A549 (cell line): ENCODE measurements around the gene TBC1D10A.

ENCODE experiments used
- CBX2 ChIP-seq: fragments of 200-600 bp; sonication (generic); IDR thresholded peaks from 2 replicates; pipeline ENCODE4 v1.6.1; 2016; ENCODE audit warnings: low read depth, mild to moderate bottlenecking, borderline replicate concordance
- CTCF ChIP-seq: fragments of >200 bp; sonication (Bioruptor Twin); formaldehyde crosslinking; IDR thresholded peaks from 3 replicates; pipeline ENCODE4 v1.5.1; 2016
- FOSL2 ChIP-seq, 2 experiments: fragments of 450-650 bp in 1 of 2; fragments of >200 bp in 1 of 2; sonication (Bioruptor Twin) in 1 of 2; formaldehyde crosslinking; IDR thresholded peaks; 2 replicates each; pipeline versions ENCODE4 v1.5.0 to v1.6.1; 2016 to 2020; ENCODE audit warnings: mild to moderate bottlenecking in 1 of 2, moderate library complexity in 1 of 2
- HOXA7 ChIP-seq: fragments of 250-450 bp; sonication (Bioruptor Pico); IDR thresholded peaks from 2 replicates; pipeline ENCODE4 v1.5.0; 2020; ENCODE audit warnings: mild to moderate bottlenecking, moderate library complexity
- MAFK ChIP-seq: fragments of 450-650 bp; IDR thresholded peaks from 2 replicates; pipeline ENCODE4 v1.6.1; 2014; ENCODE audit not compliant: partially characterized antibody
- MAZ ChIP-seq: fragments of 150-350 bp; IDR thresholded peaks from 2 replicates; pipeline ENCODE4 v1.6.1; 2014; ENCODE audit warnings: antibody characterized with exemption, low read depth, low read length, borderline replicate concordance
- PHF8 ChIP-seq: fragments of 200-600 bp; sonication (generic); IDR thresholded peaks from 2 replicates; pipeline ENCODE4 v1.6.1; 2016; ENCODE audit warnings: low read depth, mild to moderate bottlenecking, antibody characterized with exemption, moderate library complexity, borderline replicate concordance
- POLR2A ChIP-seq: IDR thresholded peaks from 2 replicates; pipeline ENCODE4 v1.6.1; 2012; ENCODE audit warnings: mild to moderate bottlenecking, low read length
- POLR2AphosphoS2 ChIP-seq: conservative IDR thresholded peaks from 2 replicates; pipeline ENCODE4 v1.6.1; 2012; ENCODE audit warnings: low read length, improper control_type of control experiment, inconsistent platforms
- TP53 ChIP-seq: fragments of 250-450 bp; sonication (Bioruptor Pico); IDR thresholded peaks from 2 replicates; pipeline ENCODE4 v1.5.0; 2021; ENCODE audit warnings: mild to moderate bottlenecking, moderate library complexity
- TF ChIP-seq, protein P1 (sequence below): fragments of 450-650 bp; IDR thresholded peaks from 2 replicates; pipeline ENCODE4 v1.6.1; 2014; ENCODE audit warnings: antibody characterized with exemption
- TF ChIP-seq, protein P2 (sequence below): fragments of >200 bp; sonication (Bioruptor Twin); formaldehyde crosslinking; IDR thresholded peaks from 3 replicates; pipeline ENCODE4 v1.6.1; 2016

DNA sequence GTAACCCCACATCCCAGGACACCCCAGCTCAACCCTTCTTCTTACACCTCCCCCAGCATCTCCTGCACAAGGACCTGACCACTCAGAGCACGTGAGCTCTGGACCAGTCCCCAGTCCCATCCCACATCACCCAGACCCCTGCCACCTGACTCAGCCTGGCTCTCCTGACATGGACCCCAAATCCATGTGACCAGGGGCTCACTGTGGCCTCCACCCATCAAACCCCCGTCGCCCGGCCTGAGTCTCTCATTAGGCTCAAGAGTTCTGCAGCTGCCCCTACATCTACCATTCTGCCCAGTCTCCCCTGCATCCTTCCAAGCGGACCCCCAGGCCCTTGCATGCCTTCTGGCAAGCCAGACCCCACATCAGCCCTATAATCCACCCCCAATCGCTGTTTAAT, 78.3 kb downstream of the TBC1D10A start:
- TF ChIP-seq, protein P1, sequence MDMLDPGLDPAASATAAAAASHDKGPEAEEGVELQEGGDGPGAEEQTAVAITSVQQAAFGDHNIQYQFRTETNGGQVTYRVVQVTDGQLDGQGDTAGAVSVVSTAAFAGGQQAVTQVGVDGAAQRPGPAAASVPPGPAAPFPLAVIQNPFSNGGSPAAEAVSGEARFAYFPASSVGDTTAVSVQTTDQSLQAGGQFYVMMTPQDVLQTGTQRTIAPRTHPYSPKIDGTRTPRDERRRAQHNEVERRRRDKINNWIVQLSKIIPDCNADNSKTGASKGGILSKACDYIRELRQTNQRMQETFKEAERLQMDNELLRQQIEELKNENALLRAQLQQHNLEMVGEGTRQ = no peak
- TF ChIP-seq POLR2A = no peak
- TF ChIP-seq FOSL2 (IDR thresholded peaks at IDR 0.05) = no peak
- TF ChIP-seq FOSL2 (CRISPR knock-in tag; IDR thresholded peaks at IDR 0.05) = no peak
- no peak for TF ChIP-seq CTCF
- no peak for TF ChIP-seq CBX2
- TF ChIP-seq MAFK = no peak
- TF ChIP-seq TP53 (CRISPR knock-in tag) = no peak
- TF ChIP-seq, protein P2, sequence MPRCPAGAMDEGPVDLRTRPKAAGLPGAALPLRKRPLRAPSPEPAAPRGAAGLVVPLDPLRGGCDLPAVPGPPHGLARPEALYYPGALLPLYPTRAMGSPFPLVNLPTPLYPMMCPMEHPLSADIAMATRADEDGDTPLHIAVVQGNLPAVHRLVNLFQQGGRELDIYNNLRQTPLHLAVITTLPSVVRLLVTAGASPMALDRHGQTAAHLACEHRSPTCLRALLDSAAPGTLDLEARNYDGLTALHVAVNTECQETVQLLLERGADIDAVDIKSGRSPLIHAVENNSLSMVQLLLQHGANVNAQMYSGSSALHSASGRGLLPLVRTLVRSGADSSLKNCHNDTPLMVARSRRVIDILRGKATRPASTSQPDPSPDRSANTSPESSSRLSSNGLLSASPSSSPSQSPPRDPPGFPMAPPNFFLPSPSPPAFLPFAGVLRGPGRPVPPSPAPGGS = no peak
- TF ChIP-seq POLR2AphosphoS2 = no peak; the same call in 1 of the 2 replicates
- TF ChIP-seq MAZ = no peak
- TF ChIP-seq HOXA7 = no peak
- TF ChIP-seq PHF8 = no peak
